ENCODE measurements around the gene XAGE2. TPM values are rescaled to one million over a fixed set of nuclear protein-coding genes. Genes with fewer than 3 reads are reported as not detected.
"Not testable (repeated sequence)": the region's sequence is repeated elsewhere in the genome, so short reads cannot be mapped to it uniquely, and the experiment has no call there.

The XAGE2 gene
- total RNA-seq, 1 donor from 2014 or later, result not detected

DNA sequence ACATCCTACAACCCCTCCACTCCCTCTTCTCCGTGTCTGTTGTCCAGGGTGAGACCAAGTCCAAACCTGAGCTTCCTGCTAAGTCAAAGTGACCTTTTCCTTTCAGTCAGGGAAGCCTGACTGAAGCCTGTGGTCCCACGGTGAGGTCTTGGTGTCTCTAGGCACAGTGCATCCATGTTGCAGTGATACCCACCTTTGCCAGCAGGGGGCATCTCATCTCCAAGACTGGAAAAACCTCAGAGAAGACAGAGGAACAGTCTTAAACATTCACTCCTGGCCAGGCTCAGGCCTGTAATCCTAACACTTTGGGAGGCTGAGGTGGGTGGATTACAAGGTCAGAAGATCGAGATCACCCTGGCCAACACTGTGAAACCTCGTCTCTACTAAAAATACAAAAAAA, 23.4 kb upstream of the XAGE2 start:
- not testable (repeated sequence) for H2AFZ ChIP-seq (replicated peaks); H3K9ac ChIP-seq; H3K27ac Mint-ChIP-seq; H3K4me3 Mint-ChIP-seq; H3K36me3 ChIP-seq; H3K9me3 Mint-ChIP-seq; H4K20me1 ChIP-seq (ENCODE audit: low read depth); H3K36me3 Mint-ChIP-seq; H3K4me2 ChIP-seq; H3K4me1 Mint-ChIP-seq; H3K27me3 Mint-ChIP-seq (ENCODE audit: insufficient read depth, low read depth); H3K9me3 ChIP-seq (ENCODE audit: low read depth); H3K4me3 ChIP-seq; H3K79me2 ChIP-seq (ENCODE audit: low read depth); H3K27me3 ChIP-seq; H3K4me1 ChIP-seq; H3F3A ChIP-seq (ENCODE audit: low read depth); H3K27ac ChIP-seq
- TF ChIP-seq, protein P1, sequence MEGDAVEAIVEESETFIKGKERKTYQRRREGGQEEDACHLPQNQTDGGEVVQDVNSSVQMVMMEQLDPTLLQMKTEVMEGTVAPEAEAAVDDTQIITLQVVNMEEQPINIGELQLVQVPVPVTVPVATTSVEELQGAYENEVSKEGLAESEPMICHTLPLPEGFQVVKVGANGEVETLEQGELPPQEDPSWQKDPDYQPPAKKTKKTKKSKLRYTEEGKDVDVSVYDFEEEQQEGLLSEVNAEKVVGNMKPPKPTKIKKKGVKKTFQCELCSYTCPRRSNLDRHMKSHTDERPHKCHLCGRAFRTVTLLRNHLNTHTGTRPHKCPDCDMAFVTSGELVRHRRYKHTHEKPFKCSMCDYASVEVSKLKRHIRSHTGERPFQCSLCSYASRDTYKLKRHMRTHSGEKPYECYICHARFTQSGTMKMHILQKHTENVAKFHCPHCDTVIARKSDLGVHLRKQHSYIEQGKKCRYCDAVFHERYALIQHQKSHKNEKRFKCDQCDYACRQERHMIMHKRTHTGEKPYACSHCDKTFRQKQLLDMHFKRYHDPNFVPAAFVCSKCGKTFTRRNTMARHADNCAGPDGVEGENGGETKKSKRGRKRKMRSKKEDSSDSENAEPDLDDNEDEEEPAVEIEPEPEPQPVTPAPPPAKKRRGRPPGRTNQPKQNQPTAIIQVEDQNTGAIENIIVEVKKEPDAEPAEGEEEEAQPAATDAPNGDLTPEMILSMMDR (IDR thresholded peaks at IDR 0.05), result peak; percentile 55
- DNase-seq (ENCODE audit: low spot score), result peak; percentile 40

DNA sequence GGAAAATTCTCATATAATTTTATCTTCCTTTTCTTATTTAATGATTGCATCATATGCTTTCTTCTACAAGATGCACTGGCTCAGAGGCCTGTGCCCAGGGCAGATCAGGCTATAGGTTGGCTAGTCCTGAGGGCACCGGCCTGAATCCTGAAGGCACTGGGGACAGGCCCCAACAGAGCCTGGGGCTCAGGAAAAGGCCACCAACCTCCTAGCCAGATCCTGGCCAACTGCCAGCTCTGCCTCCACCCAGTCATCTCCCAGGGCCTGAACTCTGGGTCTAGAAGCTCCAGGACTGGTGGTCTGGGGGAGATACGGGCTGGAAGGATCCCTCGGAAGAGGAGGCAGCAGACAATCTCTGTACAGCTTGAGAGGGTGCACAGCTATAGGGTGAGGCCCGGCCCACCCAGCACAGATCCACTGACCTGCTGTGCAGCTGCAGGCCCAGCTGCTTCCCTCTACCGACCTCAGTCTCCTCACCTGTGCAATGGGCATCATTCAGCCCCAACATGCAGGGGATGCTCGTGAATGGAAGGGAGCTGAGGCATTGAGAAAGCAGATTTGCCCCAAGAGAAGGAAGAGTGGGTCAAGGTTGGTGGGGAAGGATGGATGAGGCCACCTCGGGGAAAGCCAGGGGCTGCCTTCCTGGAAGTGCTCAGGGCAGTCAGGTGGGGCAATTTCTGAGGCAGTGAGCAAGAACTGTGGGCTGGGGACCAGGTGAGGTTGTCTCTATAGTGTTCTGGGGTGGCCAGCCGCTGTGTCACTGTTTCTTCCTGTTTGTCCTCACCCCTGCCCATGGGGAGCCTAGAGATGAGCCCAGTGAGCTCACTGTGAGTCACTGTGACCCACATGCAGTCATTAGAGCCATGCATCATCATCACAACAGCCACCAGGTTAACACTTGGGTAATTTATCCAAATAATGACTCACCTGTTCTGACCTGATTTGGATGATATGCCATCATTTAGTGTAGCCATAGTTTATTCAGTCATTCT, 22.4 kb upstream of the XAGE2 start:
- Histone ChIP-seq H3K79me2 (ENCODE audit: low read depth) (no peaks in the 10 kb centered on the region), H3K36me3 (no peaks in the 10 kb centered on the region), H3K4me1 (no peaks in the 10 kb centered on the region), H2AFZ (replicated peaks) (no peak overlapping the region), H4K20me1 (ENCODE audit: low read depth) (no peaks in the 10 kb centered on the region), H3K27ac (no peak overlapping the region), H3K4me2 (no peak overlapping the region), H3F3A (ENCODE audit: low read depth) (no peaks in the 10 kb centered on the region), H3K9ac (no peak overlapping the region), H3K9me3 (ENCODE audit: low read depth) (no peaks in the 10 kb centered on the region), H3K27me3 (no peaks in the 10 kb centered on the region), H3K4me3 (no peak overlapping the region)
- H3K4me3 Mint-ChIP-seq, result no peak overlapping the region
- peaks cover 7% of the 10 kb centered on the region for H3K9me3 Mint-ChIP-seq
- TF ChIP-seq EZH2 (IDR thresholded peaks at IDR 0.05), result no peak
- TF ChIP-seq EZH2phosphoT487 (IDR thresholded peaks at IDR 0.05), result no peak
- TF ChIP-seq, protein P1 (IDR thresholded peaks at IDR 0.05), result no peak
- DNase-seq (ENCODE audit: low spot score), result no peak
- H3K4me1 Mint-ChIP-seq, result no peaks in the 10 kb centered on the region
- H3K27me3 Mint-ChIP-seq (ENCODE audit: insufficient read depth, low read depth), result peaks cover 6% of the 10 kb centered on the region
- no peaks in the 10 kb centered on the region for H3K36me3 Mint-ChIP-seq
- H3K27ac Mint-ChIP-seq, result no peak overlapping the region

DNA sequence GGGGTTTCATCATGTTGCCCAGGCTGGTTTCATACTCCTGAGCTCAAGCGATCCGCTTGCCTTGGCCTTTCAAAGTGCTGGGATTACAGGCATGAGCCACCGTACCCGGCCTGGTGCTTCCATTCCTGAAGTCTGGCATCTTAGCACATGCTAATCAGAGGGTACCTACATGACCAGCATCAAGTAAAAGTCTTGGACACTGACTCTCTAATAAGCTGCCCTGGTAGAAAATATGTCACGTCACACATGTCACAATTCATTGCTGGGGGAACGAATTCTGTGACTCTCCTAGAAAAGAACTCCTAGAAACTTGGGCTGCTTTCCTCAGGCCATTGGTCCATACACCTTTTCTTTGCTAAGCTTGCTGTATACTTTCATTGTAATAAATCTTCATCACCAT, 19.1 kb upstream of the XAGE2 start:
- H3K4me3 ChIP-seq, result no peak overlapping the region
- H3K79me2 ChIP-seq (ENCODE audit: low read depth), result no peaks in the 10 kb centered on the region
- no peak for DNase-seq (ENCODE audit: low spot score)
- TF ChIP-seq, protein P1 (IDR thresholded peaks at IDR 0.05), result no peak
- no peak for TF ChIP-seq EZH2 (IDR thresholded peaks at IDR 0.05)
- TF ChIP-seq EZH2phosphoT487 (IDR thresholded peaks at IDR 0.05), result no peak
- no peaks in the 10 kb centered on the region for H4K20me1 ChIP-seq (ENCODE audit: low read depth)
- H3F3A ChIP-seq (ENCODE audit: low read depth), result no peaks in the 10 kb centered on the region
- Mint-ChIP-seq H3K27me3 (ENCODE audit: insufficient read depth, low read depth) (peaks cover 3% of the 10 kb centered on the region), H3K27ac (no peak overlapping the region), H3K36me3 (no peaks in the 10 kb centered on the region), H3K9me3 (peaks cover 1% of the 10 kb centered on the region), H3K4me3 (no peak overlapping the region), H3K4me1 (peaks cover 5% of the 10 kb centered on the region)
- no peak overlapping the region for H3K4me2 ChIP-seq
- no peaks in the 10 kb centered on the region for H3K4me1 ChIP-seq
- H3K9me3 ChIP-seq (ENCODE audit: low read depth), result no peaks in the 10 kb centered on the region
- H2AFZ ChIP-seq (replicated peaks), result no peak overlapping the region
- no peak overlapping the region for H3K27ac ChIP-seq
- H3K9ac ChIP-seq, result no peak overlapping the region
- no peaks in the 10 kb centered on the region for H3K27me3 ChIP-seq
- no peaks in the 10 kb centered on the region for H3K36me3 ChIP-seq

All from neural progenitor cell (in vitro differentiated cells).